ENCODE measurements around the gene CFAP77. TPM values are rescaled to one million over a fixed set of nuclear protein-coding genes. Genes with fewer than 3 reads are reported as not detected.
"Not testable (repeated sequence)": the region's sequence is repeated elsewhere in the genome, so short reads cannot be mapped to it uniquely, and the experiment has no call there.

The CFAP77 gene
- total RNA-seq, 1 donor from 2014 or later = 1.8 TPM

GRCh38 chr9:132372177-132373095 is 37.6 kb upstream of the CFAP77 start:
- Mint-ChIP-seq H3K27me3 (ENCODE audit: insufficient read depth, low read depth) (no peaks in the 10 kb centered on the region), H3K4me3 (peak overlapping the region; percentile 25), H3K9me3 (no peaks in the 10 kb centered on the region), H3K4me1 (peaks cover 6% of the 10 kb centered on the region), H3K36me3 (peaks cover 6% of the 10 kb centered on the region), H3K27ac (peak overlapping the region; percentile 39)
- Histone ChIP-seq H3K36me3 (no peaks in the 10 kb centered on the region), H3K4me2 (no peak overlapping the region), H3K4me1 (no peaks in the 10 kb centered on the region), H3F3A (ENCODE audit: low read depth) (peaks cover 5% of the 10 kb centered on the region), H3K27me3 (no peaks in the 10 kb centered on the region), H3K4me3 (no peak overlapping the region), H3K9ac (no peak overlapping the region), H3K27ac (no peak overlapping the region), H3K79me2 (ENCODE audit: low read depth) (no peaks in the 10 kb centered on the region), H3K9me3 (ENCODE audit: low read depth) (no peaks in the 10 kb centered on the region), H2AFZ (replicated peaks) (no peak overlapping the region), H4K20me1 (ENCODE audit: low read depth) (no peaks in the 10 kb centered on the region)
- no peak for DNase-seq (ENCODE audit: low spot score)
- TF ChIP-seq, protein P1, sequence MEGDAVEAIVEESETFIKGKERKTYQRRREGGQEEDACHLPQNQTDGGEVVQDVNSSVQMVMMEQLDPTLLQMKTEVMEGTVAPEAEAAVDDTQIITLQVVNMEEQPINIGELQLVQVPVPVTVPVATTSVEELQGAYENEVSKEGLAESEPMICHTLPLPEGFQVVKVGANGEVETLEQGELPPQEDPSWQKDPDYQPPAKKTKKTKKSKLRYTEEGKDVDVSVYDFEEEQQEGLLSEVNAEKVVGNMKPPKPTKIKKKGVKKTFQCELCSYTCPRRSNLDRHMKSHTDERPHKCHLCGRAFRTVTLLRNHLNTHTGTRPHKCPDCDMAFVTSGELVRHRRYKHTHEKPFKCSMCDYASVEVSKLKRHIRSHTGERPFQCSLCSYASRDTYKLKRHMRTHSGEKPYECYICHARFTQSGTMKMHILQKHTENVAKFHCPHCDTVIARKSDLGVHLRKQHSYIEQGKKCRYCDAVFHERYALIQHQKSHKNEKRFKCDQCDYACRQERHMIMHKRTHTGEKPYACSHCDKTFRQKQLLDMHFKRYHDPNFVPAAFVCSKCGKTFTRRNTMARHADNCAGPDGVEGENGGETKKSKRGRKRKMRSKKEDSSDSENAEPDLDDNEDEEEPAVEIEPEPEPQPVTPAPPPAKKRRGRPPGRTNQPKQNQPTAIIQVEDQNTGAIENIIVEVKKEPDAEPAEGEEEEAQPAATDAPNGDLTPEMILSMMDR (IDR thresholded peaks at IDR 0.05) = no peak
- TF ChIP-seq EZH2phosphoT487 (IDR thresholded peaks at IDR 0.05) (no peak), EZH2 (IDR thresholded peaks at IDR 0.05) (no peak)

- H3K4me1 Mint-ChIP-seq; H3K36me3 ChIP-seq; H3K9ac ChIP-seq; H2AFZ ChIP-seq (replicated peaks); H3K27ac Mint-ChIP-seq; H3K4me1 ChIP-seq; H3K27me3 Mint-ChIP-seq (ENCODE audit: insufficient read depth, low read depth); H3K9me3 Mint-ChIP-seq; H3K27me3 ChIP-seq; DNase-seq (ENCODE audit: low spot score); H3K79me2 ChIP-seq (ENCODE audit: low read depth); H3K27ac ChIP-seq; H4K20me1 ChIP-seq (ENCODE audit: low read depth); H3K4me3 Mint-ChIP-seq; H3K4me2 ChIP-seq; H3K4me3 ChIP-seq; H3K9me3 ChIP-seq (ENCODE audit: low read depth): not testable (repeated sequence)
- peaks cover 21% of the 10 kb centered on the region for H3F3A ChIP-seq (ENCODE audit: low read depth)
- peaks cover 15% of the 10 kb centered on the region for H3K36me3 Mint-ChIP-seq
These were observed 32.2 kb upstream of the CFAP77 start for GRCh38 chr9:132377769-132378168.

GRCh38 chr9:132378416-132378815 is 31.6 kb upstream of the CFAP77 start:
- H3K27ac Mint-ChIP-seq; H3K4me2 ChIP-seq; H2AFZ ChIP-seq (replicated peaks); H3K9me3 ChIP-seq (ENCODE audit: low read depth); H3K9ac ChIP-seq; H4K20me1 ChIP-seq (ENCODE audit: low read depth); H3K4me3 ChIP-seq; H3K36me3 ChIP-seq; DNase-seq (ENCODE audit: low spot score); H3K79me2 ChIP-seq (ENCODE audit: low read depth); H3K4me1 Mint-ChIP-seq; H3K9me3 Mint-ChIP-seq; H3K4me1 ChIP-seq; H3K27me3 ChIP-seq; H3K4me3 Mint-ChIP-seq; H3K27me3 Mint-ChIP-seq (ENCODE audit: insufficient read depth, low read depth); H3K27ac ChIP-seq: not testable (repeated sequence)
- H3F3A ChIP-seq (ENCODE audit: low read depth) = peaks cover 21% of the 10 kb centered on the region
- H3K36me3 Mint-ChIP-seq = peaks cover 19% of the 10 kb centered on the region

- Mint-ChIP-seq H3K4me3 (no peak overlapping the region), H3K27ac (no peak overlapping the region), H3K36me3 (peaks cover 19% of the 10 kb centered on the region), H3K4me1 (no peaks in the 10 kb centered on the region), H3K9me3 (no peaks in the 10 kb centered on the region), H3K27me3 (ENCODE audit: insufficient read depth, low read depth) (peaks cover 3% of the 10 kb centered on the region)
- H3K4me3 ChIP-seq = no peak overlapping the region
- H3K4me1 ChIP-seq = no peaks in the 10 kb centered on the region
- no peaks in the 10 kb centered on the region for H3K9me3 ChIP-seq (ENCODE audit: low read depth)
- no peaks in the 10 kb centered on the region for H4K20me1 ChIP-seq (ENCODE audit: low read depth)
- no peaks in the 10 kb centered on the region for H3K27me3 ChIP-seq
- H3K36me3 ChIP-seq = no peaks in the 10 kb centered on the region
- no peak for DNase-seq (ENCODE audit: low spot score)
- H3F3A ChIP-seq (ENCODE audit: low read depth) = peaks cover 17% of the 10 kb centered on the region
- no peaks in the 10 kb centered on the region for H3K79me2 ChIP-seq (ENCODE audit: low read depth)
- no peak overlapping the region for H3K9ac ChIP-seq
- TF ChIP-seq, protein P1 (IDR thresholded peaks at IDR 0.05) = no peak
- TF ChIP-seq EZH2 (IDR thresholded peaks at IDR 0.05) (no peak), EZH2phosphoT487 (IDR thresholded peaks at IDR 0.05) (no peak)
- H2AFZ ChIP-seq (replicated peaks) = no peak overlapping the region
- no peak overlapping the region for H3K4me2 ChIP-seq
- H3K27ac ChIP-seq = no peak overlapping the region
These were observed 28.0 kb upstream of the CFAP77 start for GRCh38 chr9:132381966-132382541.

All from neural progenitor cell (in vitro differentiated cells).